Measurements from ENCODE around the gene ATAD3C. TPM values are rescaled to one million over a fixed set of nuclear protein-coding genes. Genes with fewer than 3 reads are reported as not detected.

ATAD3C gene
- total and polyA plus RNA-seq, 2 of the 4 experiments (the other 2 are of a cell fraction), result not detected

GRCh38 chr1:1406821-1407635 lies 42.5 kb upstream of the ATAD3C start, which contains the start of gene MRPL20 (continued):
- TF ChIP-seq FOS (IDR thresholded peaks at IDR 0.05; ENCODE audit: low read depth, low read length) (no peak), BHLHE40 (IDR thresholded peaks at IDR 0.05; ENCODE audit: low read depth, low read length) (peak; percentile 35; the same call in 1 of the 2 replicates), NFE2L2 (IDR thresholded peaks at IDR 0.05; ENCODE audit: low read depth, low read length) (no peak)

GRCh38 chr1:1407636-1408318 lies 41.7 kb upstream of the ATAD3C start:
- H2BK120ac ChIP-seq (ENCODE audit: low read depth, low read length), result no peak overlapping the region
- H2BK5ac ChIP-seq (ENCODE audit: low read depth, low read length, poor library complexity, severe bottlenecking), result peak overlapping the region; percentile 44
- DNase-seq (peak; percentile 47), ATAC-seq (ENCODE audit: low read depth) (peak; percentile 44)
- dilution Hi-C loops (cut with HindIII; ENCODE audit: low sequenced_read_pairs, unreplicated experiment) (no loop called here), intact Hi-C loops (cut with micrococcal nuclease) (loop anchor here (5.0 kb wide), 1 partner anchor 35 kb away; no protein-coding TSS in a partner anchor), in situ Hi-C loops (cut with MboI; ENCODE audit: low sequenced_read_pairs) (no loop called here)
- peaks cover 3% of the 10 kb centered on the region; the same call in 1 of the 2 replicates for H3K9me3 ChIP-seq (ENCODE audit: control insufficient read depth, insufficient read depth, low read length)
- H2AK5ac ChIP-seq (ENCODE audit: low read depth, low read length), result peak overlapping the region; percentile 71; the same call in 1 of the 2 replicates
- peaks cover 14 to 54% of the 10 kb centered on the region in 2 experiments for H3K79me1 ChIP-seq (ENCODE audit: low read depth in 1 of 2, low read length in 2 of 2)
- peak overlapping the region; percentile 90 for H3K4me3 ChIP-seq (ENCODE audit: insufficient read depth, low read depth, low read length)
- H3K27me3 ChIP-seq (ENCODE audit: control insufficient read depth, insufficient read depth, low read length), result no peaks in the 10 kb centered on the region
- no peak overlapping the region for H4K5ac ChIP-seq (ENCODE audit: low read depth, low read length)
- peak overlapping the region; percentile 26 for H3K4ac ChIP-seq (ENCODE audit: low read depth, low read length)
- peak overlapping the region; percentile 91 for H3K4me2 ChIP-seq (ENCODE audit: low read depth, low read length)
- peaks cover 18% of the 10 kb centered on the region; the same call in 1 of the 2 replicates for H4K20me1 ChIP-seq (ENCODE audit: insufficient read depth, low read length)
- TF ChIP-seq RFX5 (IDR thresholded peaks at IDR 0.05; ENCODE audit: low read depth, low read length), result no peak
- peak; percentile 14; the same call in 1 of the 2 replicates for TF ChIP-seq POLR2A (IDR thresholded peaks at IDR 0.05; ENCODE audit: low read depth, low read length)
- TF ChIP-seq MAFK (IDR thresholded peaks at IDR 0.05; ENCODE audit: low read depth, low read length), result no peak
- TF ChIP-seq MAZ (IDR thresholded peaks at IDR 0.05; ENCODE audit: borderline replicate concordance, low read depth, low read length), result no peak
- 0 out of 2 replicates have a peak, but pooled peaks have one; percentile 9 for TF ChIP-seq CTCF (conservative IDR thresholded peaks at IDR 0.05; ENCODE audit: low read depth, low read length)
- TF ChIP-seq MXI1 (IDR thresholded peaks at IDR 0.05; ENCODE audit: borderline replicate concordance, low read depth, low read length), result peak; percentile 71; the same call in 1 of the 2 replicates
- no peak for TF ChIP-seq CHD1 (IDR thresholded peaks at IDR 0.05; ENCODE audit: low read depth, low read length)
- no peak for TF ChIP-seq RCOR1 (IDR thresholded peaks at IDR 0.05; ENCODE audit: insufficient replicate concordance, low read length)
- no peak overlapping the region for H2BK15ac ChIP-seq (ENCODE audit: low read depth, low read length)
- POLR2A ChIA-PET (ENCODE audit: unreplicated experiment), result interaction anchor here (0.7 kb wide), 1 partner anchor 32 kb away, joined by 3 read pairs; the partner anchor contains the start of gene AURKAIP1
- H2AK9ac ChIP-seq (replicated peaks; ENCODE audit: low read depth, low read length, poor library complexity), result peak overlapping the region; percentile 86
- peaks cover 5% of the 10 kb centered on the region for H3K4me1 ChIP-seq (ENCODE audit: control insufficient read depth, insufficient read depth, low read length)
- H3K56ac ChIP-seq (ENCODE audit: extremely low read depth, insufficient read depth, low read length), result no peak overlapping the region
- H3K18ac ChIP-seq (ENCODE audit: low read depth, low read length), result no peak overlapping the region
- no TSS peak for BruUV-seq (replicated peaks)
- no peaks in the 10 kb centered on the region for H3K9me1 ChIP-seq (ENCODE audit: insufficient read depth, low read length)
- peak overlapping the region; percentile 73 for H3K9ac ChIP-seq (ENCODE audit: low read depth, low read length)
- CTCF ChIA-PET, result interaction anchor here (1.0 kb wide), 1 partner anchor 34 kb away, joined by 3 read pairs; no protein-coding TSS in a partner anchor
- H3K27ac ChIP-seq (ENCODE audit: insufficient read depth, low read length), result peak overlapping the region; percentile 72
- H3K23ac ChIP-seq (ENCODE audit: low read depth, low read length), result no peak overlapping the region
- H3K14ac ChIP-seq (replicated peaks; ENCODE audit: low read depth, low read length), result 0 out of 2 replicates have a peak overlapping the region, but pooled peaks have one; percentile 3
- WGBS, 2 experiments (ENCODE audit: extremely low coverage in 2 of 2, insufficient read length in 1 of 2), result no CpG with 5 or more reads among the region's 41 CpGs
- peaks cover 22% of the 10 kb centered on the region for H3K36me3 ChIP-seq (ENCODE audit: control insufficient read depth, insufficient read depth, low read length)
- H2AFZ ChIP-seq (replicated peaks; ENCODE audit: low read length, poor library complexity), result peak overlapping the region; percentile 97
- H4K8ac ChIP-seq (ENCODE audit: low read depth in 2 of 2, low read length in 2 of 2), result peak overlapping the region; percentile 88 to 99; a peak in 3 of 4 replicates
- H2BK20ac ChIP-seq (ENCODE audit: low read depth, low read length), result no peak overlapping the region
- H4K91ac ChIP-seq (ENCODE audit: insufficient read depth, low read depth, low read length), result peak overlapping the region; percentile 78
